Nephron progenitor cell (in vitro differentiated cells): ENCODE data around the gene HOXB3.

Experiments used
- DNase-seq: peaks from one replicate; pipeline ENCODE4 v3.0.0; 2021
- H3K27ac Mint-ChIP-seq: 2 replicates; pipeline ENCODE4 v1.8.0; 2021; ENCODE audit warnings: mild to moderate bottlenecking, moderate library complexity, mixed read lengths
- H3K27me3 Mint-ChIP-seq: 2 replicates; pipeline ENCODE4 v1.8.0; 2021; ENCODE audit warnings: mild to moderate bottlenecking, low read depth, mixed read lengths; ENCODE audit not compliant: poor library complexity
- H3K36me3 Mint-ChIP-seq: 2 replicates; pipeline ENCODE4 v1.8.0; 2021; ENCODE audit warnings: low read depth, mixed read lengths
- H3K4me1 Mint-ChIP-seq: 2 replicates; pipeline ENCODE4 v1.8.0; 2021; ENCODE audit warnings: mixed read lengths
- H3K4me3 Mint-ChIP-seq: 2 replicates; pipeline ENCODE4 v1.8.0; 2021; ENCODE audit warnings: mild to moderate bottlenecking, moderate library complexity, mixed read lengths
- H3K9me3 Mint-ChIP-seq: 2 replicates; pipeline ENCODE4 v1.8.0; 2021; ENCODE audit warnings: mild to moderate bottlenecking, moderate library complexity, mixed read lengths
- CTCF ChIP-seq: fragments of 200-600 bp; sonication (generic); IDR thresholded peaks from 2 replicates; pipeline ENCODE4 v1.5.0; 2021; ENCODE audit warnings: antibody characterized with exemption

Gene HOXB3

GRCh38 chr17:48625495-48626244 lies 35.6 kb upstream of the HOXB3 start:
- Mint-ChIP-seq H3K36me3 (peaks cover 61% of the 10 kb centered on the region), H3K4me3 (peak overlapping the region; percentile 99), H3K4me1 (peaks cover 72% of the 10 kb centered on the region), H3K9me3 (no peaks in the 10 kb centered on the region), H3K27ac (peak overlapping the region; percentile 99), H3K27me3 (peaks cover 17% of the 10 kb centered on the region)
- DNase-seq, result no peak
- TF ChIP-seq CTCF, result no peak

- Mint-ChIP-seq H3K9me3 (no peaks in the 10 kb centered on the region), H3K36me3 (peaks cover 52% of the 10 kb centered on the region), H3K4me1 (peaks cover 68% of the 10 kb centered on the region), H3K4me3 (peak overlapping the region; percentile 99), H3K27me3 (peaks cover 17% of the 10 kb centered on the region), H3K27ac (peak overlapping the region; percentile 100)
- DNase-seq, result no peak
- TF ChIP-seq CTCF, result no peak
Observed at GRCh38 chr17:48624544-48625494, 34.8 kb upstream of the HOXB3 start.

- Mint-ChIP-seq H3K27me3 (peaks cover 17% of the 10 kb centered on the region), H3K9me3 (no peaks in the 10 kb centered on the region), H3K36me3 (peaks cover 46% of the 10 kb centered on the region), H3K4me3 (peak overlapping the region; percentile 99), H3K4me1 (peaks cover 67% of the 10 kb centered on the region), H3K27ac (peak overlapping the region; percentile 100)
- TF ChIP-seq CTCF, result no peak
- DNase-seq, result no peak
Observed at GRCh38 chr17:48624118-48624517, 34.1 kb upstream of the HOXB3 start.

GRCh38 chr17:48623583-48623982 lies 33.5 kb upstream of the HOXB3 start:
- H3K27me3 Mint-ChIP-seq, result peaks cover 15% of the 10 kb centered on the region
- TF ChIP-seq CTCF, result no peak
- H3K36me3 Mint-ChIP-seq, result peaks cover 46% of the 10 kb centered on the region
- no peak for DNase-seq
- peak overlapping the region; percentile 99 for H3K4me3 Mint-ChIP-seq
- H3K9me3 Mint-ChIP-seq, result no peaks in the 10 kb centered on the region
- H3K4me1 Mint-ChIP-seq, result peaks cover 67% of the 10 kb centered on the region
- peak overlapping the region; percentile 100 for H3K27ac Mint-ChIP-seq

GRCh38 chr17:48622857-48623256 lies 32.8 kb upstream of the HOXB3 start:
- Mint-ChIP-seq H3K4me1 (peaks cover 65% of the 10 kb centered on the region), H3K9me3 (no peaks in the 10 kb centered on the region), H3K4me3 (peak overlapping the region; percentile 99), H3K27me3 (peaks cover 15% of the 10 kb centered on the region), H3K36me3 (peaks cover 46% of the 10 kb centered on the region), H3K27ac (peak overlapping the region; percentile 100)
- no peak for TF ChIP-seq CTCF
- DNase-seq, result no peak
